Naive thymus-derived CD4-positive, alpha-beta T cell (primary cell): ENCODE data around the gene GLIS1. TPM values are rescaled to one million over a fixed set of nuclear protein-coding genes. Genes with fewer than 3 reads are reported as not detected.

Experiments
- ATAC-seq: fragments of 150-1000 bp; cut with Tn5 transposase; 2 replicates; pipeline ENCODE4 v1.10.0; 2021; ENCODE audit warnings: mild to moderate bottlenecking, moderate library complexity
- CTCF ChIA-PET: fragments of 350-600 bp; sonication (Branson Sonifier 250); formaldehyde crosslinking; loops from one replicate; lab custom pipeline; 2021; ENCODE audit warnings: antibody characterized with exemption; lab: Charles Lee
- POLR2A ChIA-PET: fragments of 350-600 bp; sonication (Branson Sonifier 250); formaldehyde crosslinking; loops from one replicate; lab custom pipeline; 2021; ENCODE audit warnings: antibody characterized with exemption, inconsistent platforms; lab: Charles Lee
- DNase-seq, 9 donors: peaks; one replicate each; pipeline versions ENCODE4 v3.0.0 to v3.0.0-alpha.2; 2020 to 2022; ENCODE audit warnings: mixed read lengths in 1 of 9
- H3K27ac ChIP-seq: one replicate; pipeline ENCODE4 v1.7.0; 2013; ENCODE audit warnings: mild to moderate bottlenecking, low read depth, low read length, moderate library complexity
- H3K27me3 ChIP-seq, 2 donors: one replicate each; pipeline ENCODE4 v1.7.0; 2013; ENCODE audit warnings: low read length in 2 of 2, mild to moderate bottlenecking in 2 of 2, moderate library complexity in 2 of 2; ENCODE audit not compliant: control insufficient read depth in 2 of 2, insufficient read depth in 2 of 2
- H3K36me3 ChIP-seq, 3 experiments: 1 replicate in 2 of 3; 2 replicates in 1 of 3; pipeline ENCODE4 v1.7.0; 2013; ENCODE audit warnings: low read length in 3 of 3, mild to moderate bottlenecking in 3 of 3, moderate library complexity in 1 of 3; ENCODE audit not compliant: insufficient read depth in 3 of 3, control insufficient read depth in 2 of 3
- H3K4me1 ChIP-seq, 2 donors: one replicate each; pipeline ENCODE4 v1.7.0; 2013; ENCODE audit warnings: low read length in 2 of 2, mild to moderate bottlenecking in 2 of 2, moderate library complexity in 1 of 2; ENCODE audit not compliant: control insufficient read depth in 2 of 2, insufficient read depth in 2 of 2
- H3K4me3 ChIP-seq: 2 replicates; pipeline ENCODE4 v1.7.0; 2013; ENCODE audit warnings: mild to moderate bottlenecking, low read length
- H3K9me3 ChIP-seq, 3 experiments: 1 replicate in 2 of 3; 2 replicates in 1 of 3; pipeline ENCODE4 v1.7.0; 2013; ENCODE audit warnings: low read length in 3 of 3; ENCODE audit not compliant: control insufficient read depth in 2 of 3
- H3K27ac Mint-ChIP-seq, 9 donors: one replicate each; pipeline ENCODE4 v1.8.0; 2020 to 2022; ENCODE audit warnings: mixed read lengths in 9 of 9, mild to moderate bottlenecking in 8 of 9, moderate library complexity in 5 of 9, inconsistent platforms in 2 of 9
- H3K27me3 Mint-ChIP-seq, 5 donors: one replicate each; pipeline ENCODE4 v1.8.0; 2021 to 2022; ENCODE audit warnings: mixed read lengths in 5 of 5, mild to moderate bottlenecking in 1 of 5
- H3K36me3 Mint-ChIP-seq, 5 donors: one replicate each; pipeline ENCODE4 v1.8.0; 2020 to 2022; ENCODE audit warnings: mixed read lengths in 5 of 5, mild to moderate bottlenecking in 3 of 5, inconsistent platforms in 1 of 5
- H3K4me1 Mint-ChIP-seq, 7 donors: one replicate each; pipeline ENCODE4 v1.8.0; 2020 to 2022; ENCODE audit warnings: mixed read lengths in 7 of 7, mild to moderate bottlenecking in 3 of 7, inconsistent platforms in 1 of 7
- H3K4me3 Mint-ChIP-seq, 10 donors: one replicate each; pipeline ENCODE4 v1.8.0; 2020 to 2022; ENCODE audit warnings: mild to moderate bottlenecking in 10 of 10, mixed read lengths in 10 of 10, moderate library complexity in 6 of 10, inconsistent platforms in 2 of 10
- H3K9me3 Mint-ChIP-seq, 11 donors: one replicate each; pipeline ENCODE4 v1.8.0; 2020 to 2022; ENCODE audit warnings: mixed read lengths in 11 of 11, mild to moderate bottlenecking in 4 of 11, inconsistent platforms in 1 of 11, moderate library complexity in 1 of 11
- intact Hi-C, 2 donors: fragments of 100-400 bp; cut with micrococcal nuclease; formaldehyde crosslinking; loops; one replicate each; pipeline ENCODE4 v1.15.1; 2023
- polyA plus RNA-seq, 2 donors: library from polyadenylated mRNA; unstranded; fragments of 300-500 nt; fragmentation: Illumina TruSeq; gene quantifications; one replicate each; pipeline ENCODE4 v1.2.3, GENCODE V29; 2021
- total RNA-seq, 6 experiments: library from RNA in 5 of 6; stranded (reverse) in 5 of 6; gene quantifications; 1 replicate in 5 of 6; 2 replicates in 1 of 6; pipeline ENCODE4 v1.2.3 and lab custom pipeline; 2021 to 2026

GLIS1 gene
- total and polyA plus RNA-seq, 7 experiments from 2014 or later = not detected

DNA sequence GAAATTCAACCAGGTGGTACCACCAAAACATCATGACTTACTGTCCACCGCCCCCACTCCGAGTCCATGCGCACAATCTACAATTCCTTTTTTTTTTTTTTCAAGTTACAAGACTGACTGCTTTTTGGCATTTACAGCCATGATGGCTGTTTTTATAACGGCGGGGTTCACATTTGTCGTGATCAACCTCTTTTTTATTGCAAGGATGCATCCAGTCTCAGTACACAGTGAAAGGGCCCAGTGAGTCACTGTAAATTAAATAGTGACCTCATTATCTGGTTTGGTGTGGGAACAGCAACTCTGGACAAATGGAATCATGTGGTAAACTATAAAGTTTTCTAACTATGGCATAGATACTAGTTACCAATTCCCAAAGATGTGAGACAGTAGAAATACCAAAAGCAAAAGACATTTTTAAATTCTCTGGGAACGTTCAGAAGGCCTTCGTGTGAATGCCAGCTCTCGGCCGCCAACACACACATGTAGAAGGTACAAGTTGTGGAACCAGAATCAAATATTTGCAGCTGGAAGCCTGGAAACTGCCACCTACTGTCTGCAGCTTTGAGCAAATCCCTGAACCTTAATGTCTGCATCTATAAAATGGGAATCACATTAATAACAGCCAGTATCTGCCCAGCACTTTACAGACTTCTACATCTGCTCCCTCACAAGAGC is 4.9 kb downstream of the GLIS1 start:
- H3K27me3 Mint-ChIP-seq = peaks cover 41 to 59% (median 51%) of the 10 kb centered on the region in 5 donors
- H3K9me3 Mint-ChIP-seq = no peaks in the 10 kb centered on the region
- Histone ChIP-seq H3K4me3 (no peak overlapping the region), H3K4me1 (no peaks in the 10 kb centered on the region), H3K9me3 (no peaks in the 10 kb centered on the region), H3K27ac (no peak overlapping the region), H3K36me3 (no peaks in the 10 kb centered on the region), H3K27me3 (peaks cover 0 to 10% of the 10 kb centered on the region in 2 donors)
- DNase-seq = no peak
- no peak overlapping the region for H3K27ac Mint-ChIP-seq
- intact Hi-C loops = no loop called here
- H3K4me3 Mint-ChIP-seq = no peak overlapping the region
- no peaks in the 10 kb centered on the region for H3K36me3 Mint-ChIP-seq
- no peak for ATAC-seq
- POLR2A ChIA-PET = no interaction called here
- CTCF ChIA-PET = no interaction called here
- peaks cover 0 to 4% (median 0%) of the 10 kb centered on the region in 7 donors for H3K4me1 Mint-ChIP-seq

- ATAC-seq = no peak
- intact Hi-C loops = no loop called here
- H3K27me3 Mint-ChIP-seq = peaks cover 41 to 62% (median 51%) of the 10 kb centered on the region in 5 donors
These were observed 5.5 kb downstream of the GLIS1 start for GRCh38 chr1:53733447-53733931.

GRCh38 chr1:53732912-53733317 is 6.0 kb downstream of the GLIS1 start:
- Mint-ChIP-seq H3K27ac (no peak overlapping the region), H3K9me3 (no peaks in the 10 kb centered on the region), H3K27me3 (peaks cover 41 to 62% (median 51%) of the 10 kb centered on the region in 5 donors), H3K4me3 (no peak overlapping the region), H3K36me3 (no peaks in the 10 kb centered on the region), H3K4me1 (peaks cover 0 to 4% (median under 1%) of the 10 kb centered on the region in 7 donors)
- H3K36me3 ChIP-seq = no peaks in the 10 kb centered on the region
- ChIA-PET POLR2A (no interaction called here), CTCF (no interaction called here)
- no peaks in the 10 kb centered on the region for H3K9me3 ChIP-seq
- peaks cover 0 to 10% of the 10 kb centered on the region in 2 donors for H3K27me3 ChIP-seq
- no peak overlapping the region for H3K4me3 ChIP-seq
- no peak overlapping the region for H3K27ac ChIP-seq
- no peak for DNase-seq
- no peaks in the 10 kb centered on the region for H3K4me1 ChIP-seq
- intact Hi-C loops = no loop called here
- no peak for ATAC-seq

More at GRCh38 chr1:53733447-53733931, 5.5 kb downstream of the GLIS1 start:
- DNase-seq = no peak
- no peak overlapping the region for H3K4me3 Mint-ChIP-seq
- Histone ChIP-seq H3K4me3 (no peak overlapping the region), H3K36me3 (no peaks in the 10 kb centered on the region), H3K27ac (no peak overlapping the region), H3K9me3 (no peaks in the 10 kb centered on the region), H3K4me1 (no peaks in the 10 kb centered on the region), H3K27me3 (peaks cover 0 to 10% of the 10 kb centered on the region in 2 donors)
- H3K4me1 Mint-ChIP-seq = peaks cover 0 to 4% (median 0%) of the 10 kb centered on the region in 7 donors
- CTCF ChIA-PET = no interaction called here
- H3K9me3 Mint-ChIP-seq = no peaks in the 10 kb centered on the region
- H3K27ac Mint-ChIP-seq = no peak overlapping the region
- POLR2A ChIA-PET = no interaction called here
- H3K36me3 Mint-ChIP-seq = no peaks in the 10 kb centered on the region

GRCh38 chr1:53732409-53732808 is 6.6 kb downstream of the GLIS1 start:
- peaks cover 0 to 3% (median under 1%) of the 10 kb centered on the region in 7 donors for H3K4me1 Mint-ChIP-seq
- H3K4me3 ChIP-seq = no peak overlapping the region

DNA sequence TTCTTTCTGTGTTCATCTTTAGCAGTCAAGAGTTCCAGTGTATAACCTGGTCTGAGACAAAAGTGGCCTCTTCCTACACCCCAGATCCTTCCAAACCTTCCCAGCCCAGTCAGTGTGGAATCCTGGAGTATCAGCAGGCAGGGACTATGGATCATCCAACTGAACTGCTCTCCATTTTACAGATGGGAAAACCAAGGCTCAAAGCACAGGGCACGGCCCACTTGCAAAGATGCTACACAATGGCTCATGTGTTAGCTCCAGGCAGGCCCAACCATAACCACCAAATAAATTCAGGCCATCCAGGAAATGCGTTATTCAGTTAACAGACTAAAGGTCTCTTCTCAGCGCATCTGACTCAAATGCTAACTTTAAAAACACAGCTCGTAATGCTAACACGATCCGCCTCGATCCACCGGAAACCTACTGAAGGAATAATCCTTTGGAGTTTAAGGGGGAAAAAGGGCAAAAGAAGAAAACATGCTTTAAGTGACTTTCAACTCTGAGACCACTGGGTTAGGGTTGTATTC is 7.1 kb downstream of the GLIS1 start:
- no peak for ATAC-seq
- H3K4me1 ChIP-seq = no peaks in the 10 kb centered on the region
- no peaks in the 10 kb centered on the region for H3K9me3 Mint-ChIP-seq
- ChIA-PET CTCF (no interaction called here), POLR2A (no interaction called here)
- no peak overlapping the region for H3K4me3 ChIP-seq
- intact Hi-C loops = no loop called here
- no peaks in the 10 kb centered on the region for H3K36me3 Mint-ChIP-seq
- no peaks in the 10 kb centered on the region for H3K36me3 ChIP-seq
- peaks cover 34 to 55% (median 45%) of the 10 kb centered on the region in 5 donors for H3K27me3 Mint-ChIP-seq
- no peak overlapping the region for H3K4me3 Mint-ChIP-seq
- H3K9me3 ChIP-seq = no peaks in the 10 kb centered on the region
- no peak overlapping the region for H3K27ac ChIP-seq
- no peak overlapping the region for H3K27ac Mint-ChIP-seq
- H3K4me1 Mint-ChIP-seq = peaks cover 0 to 3% (median 0%) of the 10 kb centered on the region in 7 donors
- H3K27me3 ChIP-seq = peaks cover 0 to 5% of the 10 kb centered on the region in 2 donors
- DNase-seq = no peak

More at GRCh38 chr1:53732409-53732808, 6.6 kb downstream of the GLIS1 start:
- no peaks in the 10 kb centered on the region for H3K4me1 ChIP-seq
- DNase-seq (no peak), ATAC-seq (no peak)
- H3K4me3 Mint-ChIP-seq = no peak overlapping the region
- POLR2A ChIA-PET = no interaction called here
- no peaks in the 10 kb centered on the region for H3K36me3 Mint-ChIP-seq
- H3K36me3 ChIP-seq = no peaks in the 10 kb centered on the region
- H3K9me3 Mint-ChIP-seq = no peaks in the 10 kb centered on the region
- intact Hi-C loops = no loop called here
- CTCF ChIA-PET = no interaction called here
- peaks cover 39 to 61% (median 51%) of the 10 kb centered on the region in 5 donors for H3K27me3 Mint-ChIP-seq
- peaks cover 0 to 10% of the 10 kb centered on the region in 2 donors for H3K27me3 ChIP-seq
- no peak overlapping the region for H3K27ac ChIP-seq
- no peaks in the 10 kb centered on the region for H3K9me3 ChIP-seq
- no peak overlapping the region for H3K27ac Mint-ChIP-seq

DNA sequence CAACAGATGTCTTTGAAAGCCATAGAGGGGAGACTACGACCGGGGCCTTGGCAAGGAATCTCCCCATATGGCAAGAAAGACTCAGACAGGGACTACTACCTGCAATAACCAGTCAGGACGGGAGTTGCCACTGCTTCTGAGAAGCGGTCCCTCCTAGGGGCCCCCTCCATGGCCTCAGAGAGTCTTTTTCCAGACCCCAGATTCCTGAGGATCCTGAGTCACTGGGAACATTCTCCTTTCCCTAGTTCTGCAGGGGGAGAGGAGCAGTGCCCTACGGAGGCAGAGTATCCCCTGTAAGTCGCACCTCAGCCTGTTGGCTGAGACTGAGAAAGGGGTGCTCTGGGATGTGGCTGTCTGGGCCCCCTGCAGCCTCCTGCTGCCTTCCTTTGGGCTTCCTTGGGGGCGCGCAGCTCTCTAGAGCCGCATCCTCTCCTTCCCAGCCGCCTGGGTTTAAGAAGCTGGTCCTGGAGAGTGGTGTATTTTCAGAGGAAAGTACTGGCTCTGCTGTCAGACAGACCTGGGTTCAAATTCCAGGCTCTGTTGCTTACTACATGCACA is 7.8 kb downstream of the GLIS1 start:
- ChIA-PET CTCF (no interaction called here), POLR2A (no interaction called here)
- H3K27me3 Mint-ChIP-seq = peaks cover 27 to 48% (median 38%) of the 10 kb centered on the region in 5 donors
- Histone ChIP-seq H3K4me1 (no peaks in the 10 kb centered on the region), H3K36me3 (no peaks in the 10 kb centered on the region), H3K27ac (no peak overlapping the region), H3K4me3 (no peak overlapping the region), H3K9me3 (no peaks in the 10 kb centered on the region), H3K27me3 (peaks cover 0 to 2% of the 10 kb centered on the region in 2 donors)
- no peaks in the 10 kb centered on the region for H3K36me3 Mint-ChIP-seq
- H3K4me3 Mint-ChIP-seq = no peak overlapping the region
- peaks cover 0 to 2% (median 0%) of the 10 kb centered on the region in 7 donors for H3K4me1 Mint-ChIP-seq
- H3K27ac Mint-ChIP-seq = no peak overlapping the region
- ATAC-seq = no peak
- intact Hi-C loops = no loop called here
- no peaks in the 10 kb centered on the region for H3K9me3 Mint-ChIP-seq
- DNase-seq = no peak
